ENCODE results near the gene ZNF74.
"Not testable (repeated sequence)": the region's sequence is repeated elsewhere in the genome, so short reads cannot be mapped to it uniquely, and the experiment has no call there.

ZNF74 gene

DNA sequence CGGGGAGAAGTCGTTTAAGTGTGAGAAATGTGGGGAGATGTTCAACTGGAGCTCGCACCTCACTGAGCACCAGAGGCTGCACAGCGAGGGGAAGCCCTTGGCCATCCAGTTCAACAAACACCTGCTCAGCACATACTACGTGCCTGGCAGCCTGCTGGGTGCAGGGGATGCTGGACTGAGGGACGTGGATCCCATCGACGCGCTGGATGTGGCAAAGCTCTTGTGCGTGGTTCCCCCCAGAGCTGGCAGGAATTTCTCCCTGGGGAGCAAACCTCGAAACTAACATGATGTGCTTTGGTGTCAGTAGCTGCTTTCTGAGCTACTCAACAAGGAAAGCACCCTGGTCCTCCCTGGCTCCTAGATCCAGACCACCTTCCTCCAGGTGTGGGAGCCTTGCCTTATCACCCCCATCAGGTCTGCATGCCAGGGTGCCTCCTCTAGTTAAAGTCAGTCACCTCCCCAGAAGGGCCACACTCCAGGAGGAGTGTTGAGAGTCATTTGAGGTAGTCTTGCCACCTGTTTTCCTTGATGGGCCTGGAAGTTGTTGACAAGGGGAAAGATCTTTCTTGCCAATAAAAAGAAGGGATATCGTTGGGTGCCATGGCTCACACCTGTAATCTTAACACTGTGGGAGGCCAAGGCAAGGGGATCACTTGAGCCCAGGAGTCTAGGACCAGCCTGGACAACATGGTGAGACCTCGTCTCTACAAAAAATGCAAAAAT, 12.9 kb downstream of the ZNF74 start:
- TF ChIP-seq, protein P1, sequence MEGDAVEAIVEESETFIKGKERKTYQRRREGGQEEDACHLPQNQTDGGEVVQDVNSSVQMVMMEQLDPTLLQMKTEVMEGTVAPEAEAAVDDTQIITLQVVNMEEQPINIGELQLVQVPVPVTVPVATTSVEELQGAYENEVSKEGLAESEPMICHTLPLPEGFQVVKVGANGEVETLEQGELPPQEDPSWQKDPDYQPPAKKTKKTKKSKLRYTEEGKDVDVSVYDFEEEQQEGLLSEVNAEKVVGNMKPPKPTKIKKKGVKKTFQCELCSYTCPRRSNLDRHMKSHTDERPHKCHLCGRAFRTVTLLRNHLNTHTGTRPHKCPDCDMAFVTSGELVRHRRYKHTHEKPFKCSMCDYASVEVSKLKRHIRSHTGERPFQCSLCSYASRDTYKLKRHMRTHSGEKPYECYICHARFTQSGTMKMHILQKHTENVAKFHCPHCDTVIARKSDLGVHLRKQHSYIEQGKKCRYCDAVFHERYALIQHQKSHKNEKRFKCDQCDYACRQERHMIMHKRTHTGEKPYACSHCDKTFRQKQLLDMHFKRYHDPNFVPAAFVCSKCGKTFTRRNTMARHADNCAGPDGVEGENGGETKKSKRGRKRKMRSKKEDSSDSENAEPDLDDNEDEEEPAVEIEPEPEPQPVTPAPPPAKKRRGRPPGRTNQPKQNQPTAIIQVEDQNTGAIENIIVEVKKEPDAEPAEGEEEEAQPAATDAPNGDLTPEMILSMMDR (conservative IDR thresholded peaks at IDR 0.05) = no peak
- no peak for TF ChIP-seq ZFX (IDR thresholded peaks at IDR 0.05)
- H3K27ac ChIP-seq = no peak overlapping the region

DNA sequence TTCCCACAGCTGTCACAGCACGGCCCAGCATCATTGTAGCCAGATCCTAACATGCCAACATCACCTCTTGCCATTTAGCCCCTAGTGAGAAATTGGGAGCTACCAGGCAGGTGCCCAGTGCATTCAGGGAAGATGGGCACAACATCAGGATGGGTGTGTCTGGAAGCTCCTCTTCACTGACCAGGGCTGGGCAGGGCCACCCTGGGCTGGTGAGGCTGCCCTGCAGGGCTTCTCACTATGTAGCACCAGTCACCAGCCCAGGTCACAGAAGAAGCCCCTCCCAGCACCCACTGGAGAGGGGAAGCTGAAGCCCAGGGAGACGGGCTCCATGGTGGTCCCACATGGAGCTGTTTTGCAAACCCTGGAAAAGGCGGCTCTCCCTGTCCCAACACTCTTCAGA, 13.9 kb downstream of the ZNF74 start:
- TF ChIP-seq, protein P1 (conservative IDR thresholded peaks at IDR 0.05) = no peak
- no peak for TF ChIP-seq ZFX (IDR thresholded peaks at IDR 0.05)
- no peak overlapping the region for H3K27ac ChIP-seq

- TF ChIP-seq, protein P1 (conservative IDR thresholded peaks at IDR 0.05) = no peak
- TF ChIP-seq ZFX (IDR thresholded peaks at IDR 0.05) = no peak
- H3K27ac ChIP-seq = no peak overlapping the region
Measured at GRCh38 chr22:20408891-20409290, 14.9 kb downstream of the ZNF74 start.

DNA sequence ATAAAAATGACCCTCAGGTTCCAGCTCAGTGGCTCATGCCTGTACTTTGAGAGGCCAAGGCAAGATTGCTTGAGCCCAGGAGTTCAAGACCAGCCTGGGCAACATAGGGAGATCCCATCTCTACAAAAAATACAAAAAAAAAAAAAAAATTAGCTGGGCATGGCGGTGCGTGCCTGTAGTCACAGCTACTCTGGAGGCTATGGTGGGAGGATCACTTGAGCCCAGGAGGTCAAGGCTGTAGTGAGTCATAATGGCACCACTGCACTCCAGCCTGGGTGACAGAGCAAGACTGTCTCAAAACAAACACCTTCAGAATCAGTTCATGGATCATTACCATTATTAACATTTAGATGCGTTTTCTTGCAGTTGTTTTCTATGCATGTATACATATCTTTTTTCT, 15.4 kb downstream of the ZNF74 start:
- H3K27ac ChIP-seq = not testable (repeated sequence)

- TF ChIP-seq, protein P1 (conservative IDR thresholded peaks at IDR 0.05) = no peak
- no peak for TF ChIP-seq ZFX (IDR thresholded peaks at IDR 0.05)
- no peak overlapping the region for H3K27ac ChIP-seq
Measured at GRCh38 chr22:20412474-20413216, 18.7 kb downstream of the ZNF74 start.

DNA sequence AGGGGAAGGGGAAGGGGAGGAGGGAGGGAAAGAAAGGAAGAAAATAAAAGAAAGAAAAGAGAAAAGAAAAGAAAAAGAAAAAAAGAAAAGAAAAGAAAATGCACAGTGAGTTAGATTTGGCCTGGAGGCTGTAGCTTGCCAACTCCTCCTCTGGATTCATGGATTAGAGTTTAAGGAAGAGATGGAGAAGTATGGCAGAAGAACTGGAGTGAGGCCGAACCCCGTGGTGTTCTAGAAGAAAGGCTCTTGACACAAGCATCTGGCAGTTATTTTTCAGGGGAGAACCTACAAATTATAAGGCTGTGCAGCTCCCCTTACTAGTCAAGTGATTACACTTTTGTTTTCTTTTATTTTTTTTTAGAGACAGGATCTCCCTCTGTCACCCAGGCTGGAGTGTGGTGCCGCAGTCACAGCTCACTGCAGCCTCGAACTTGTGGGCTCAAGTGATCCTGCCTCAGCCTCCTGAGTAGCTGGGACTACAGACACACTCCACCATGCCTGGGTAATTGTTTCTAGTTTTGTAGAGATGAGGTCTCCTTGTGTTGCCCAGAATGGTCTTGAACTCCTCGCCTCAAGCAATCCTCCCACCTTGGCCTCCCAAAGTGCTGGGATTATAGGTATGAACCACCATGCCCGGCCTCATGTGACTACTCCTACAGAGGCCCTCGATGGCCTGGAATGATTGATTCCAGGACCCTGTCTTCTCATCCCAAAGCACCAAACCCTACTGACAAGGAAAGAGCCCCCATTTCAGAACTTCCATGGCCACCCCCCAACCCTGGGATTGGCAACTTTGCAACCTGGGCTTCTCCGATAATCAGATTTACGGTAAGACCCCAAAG, 19.5 kb downstream of the ZNF74 start:
- no peak overlapping the region for H3K27ac ChIP-seq
- TF ChIP-seq, protein P1 (conservative IDR thresholded peaks at IDR 0.05) = no peak
- TF ChIP-seq ZFX (IDR thresholded peaks at IDR 0.05) = no peak

- TF ChIP-seq, protein P1 (conservative IDR thresholded peaks at IDR 0.05) = no peak
- no peak for TF ChIP-seq ZFX (IDR thresholded peaks at IDR 0.05)
- no peak overlapping the region for H3K27ac ChIP-seq
Measured at GRCh38 chr22:20414059-20414440, 20.1 kb downstream of the ZNF74 start.
